Activated T-cell treated with anti-CD3 and anti-CD28 coated beads for 24 hours (primary cell): ENCODE results near the gene PKNOX2.

Source experiments
- DNase-seq: peaks from one replicate; pipeline ENCODE4 v3.0.0-alpha.2; 2020; ENCODE audit warnings: low read depth

PKNOX2 gene

DNA sequence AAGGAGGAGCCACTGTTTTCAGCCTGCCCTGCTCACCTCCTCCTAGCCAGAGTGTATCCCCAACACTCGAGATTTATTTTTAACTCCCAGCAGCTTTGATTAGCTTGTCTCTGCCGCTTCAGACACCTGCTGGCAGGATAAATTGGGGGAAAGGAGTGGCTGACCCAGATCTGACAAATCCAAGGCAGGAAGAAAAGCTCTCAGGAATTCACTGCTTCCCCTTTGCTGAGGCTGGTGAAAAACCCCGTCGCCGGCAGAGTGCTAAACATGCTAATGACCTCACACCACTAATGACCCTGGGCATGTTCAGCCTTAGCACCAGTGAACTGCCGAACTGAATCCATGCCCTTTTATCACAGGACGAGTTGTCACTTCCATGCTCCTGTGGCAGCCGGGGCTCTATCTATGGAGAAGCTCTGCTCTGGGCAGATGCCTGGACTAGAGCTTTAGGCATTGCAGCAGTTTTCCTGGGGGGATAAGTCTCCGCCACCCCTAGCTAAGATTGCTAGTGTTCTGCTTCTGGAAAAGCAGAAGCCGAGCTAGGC lies 279.3 kb downstream of the PKNOX2 start:
- DNase-seq, result no peak

DNA sequence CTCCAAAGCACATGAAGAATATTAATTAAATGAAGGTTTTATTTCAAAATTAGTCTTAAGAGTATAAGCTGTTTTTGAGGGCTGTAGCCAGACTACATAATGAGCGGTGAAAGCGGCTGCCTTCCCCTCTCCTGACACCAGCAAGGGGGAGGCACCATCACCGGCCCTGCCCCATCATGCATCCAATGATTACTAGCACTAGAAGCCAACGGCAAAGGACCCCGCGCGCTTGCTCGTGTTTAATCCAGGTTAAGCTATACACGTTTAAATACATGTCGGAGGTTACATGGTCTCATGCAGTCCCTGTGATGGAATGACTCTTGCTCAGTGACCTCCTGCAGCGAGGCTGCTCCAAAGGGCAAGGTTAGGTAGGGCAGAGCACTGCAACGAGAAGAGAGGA lies 281.2 kb downstream of the PKNOX2 start:
- no peak for DNase-seq

DNA sequence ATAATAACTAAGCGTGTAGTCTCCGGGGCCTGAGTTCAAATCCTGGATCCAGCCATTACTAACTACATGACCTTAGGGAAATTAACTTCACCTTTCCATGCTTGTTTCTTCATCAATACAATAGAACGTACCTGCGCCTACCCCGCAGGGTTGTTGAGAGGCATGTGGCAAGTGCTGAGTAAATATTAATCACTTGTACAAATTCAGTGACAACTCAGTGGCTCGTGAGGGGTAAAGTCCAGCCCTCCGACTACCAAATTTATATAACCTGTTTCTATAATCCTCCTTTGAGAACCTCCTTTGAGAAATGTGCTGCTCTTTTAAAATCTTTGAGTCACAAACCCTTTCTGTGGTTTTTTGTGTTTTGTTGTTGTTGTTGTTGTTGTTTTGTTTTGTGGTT lies 281.7 kb downstream of the PKNOX2 start:
- no peak for DNase-seq

DNA sequence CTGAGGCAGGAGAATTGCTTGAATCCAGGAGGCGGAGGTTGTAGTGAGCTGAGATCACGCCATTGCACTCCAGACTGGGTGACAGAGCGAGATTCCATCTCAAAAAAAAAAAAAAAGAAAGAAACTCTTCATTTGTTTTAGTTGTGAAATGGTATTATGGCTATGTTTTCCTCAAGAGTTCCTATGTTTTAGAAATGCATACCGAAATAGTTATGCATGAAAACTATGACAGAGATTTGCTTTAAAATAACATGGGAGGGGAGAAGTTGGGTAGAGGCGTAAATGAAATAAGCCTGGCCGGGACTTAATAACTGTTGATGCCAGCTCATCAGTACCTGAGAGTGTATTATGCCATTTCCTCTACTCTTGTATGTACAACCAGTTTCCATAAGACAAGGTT lies 283.2 kb downstream of the PKNOX2 start:
- no peak for DNase-seq

DNA sequence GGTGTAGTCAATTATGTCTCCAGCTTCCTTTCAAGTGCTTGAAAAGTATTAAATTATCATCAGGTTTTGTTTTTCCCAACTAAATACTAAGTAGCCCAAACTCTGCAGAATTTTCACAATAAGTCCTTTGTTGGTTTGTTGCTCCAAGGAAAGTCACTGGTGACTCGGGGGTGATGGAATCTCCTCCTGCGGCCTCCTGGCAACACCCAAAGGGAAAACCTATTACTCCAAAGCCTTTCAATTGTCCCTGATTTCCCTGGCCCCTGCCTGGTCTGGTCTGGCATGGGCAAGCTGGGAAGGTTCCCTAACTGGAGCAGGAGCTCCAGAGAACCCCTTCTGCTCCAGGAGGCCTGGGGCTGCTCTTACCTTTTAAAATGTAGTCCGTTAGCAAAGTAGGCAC lies 283.6 kb downstream of the PKNOX2 start:
- no peak for DNase-seq

DNA sequence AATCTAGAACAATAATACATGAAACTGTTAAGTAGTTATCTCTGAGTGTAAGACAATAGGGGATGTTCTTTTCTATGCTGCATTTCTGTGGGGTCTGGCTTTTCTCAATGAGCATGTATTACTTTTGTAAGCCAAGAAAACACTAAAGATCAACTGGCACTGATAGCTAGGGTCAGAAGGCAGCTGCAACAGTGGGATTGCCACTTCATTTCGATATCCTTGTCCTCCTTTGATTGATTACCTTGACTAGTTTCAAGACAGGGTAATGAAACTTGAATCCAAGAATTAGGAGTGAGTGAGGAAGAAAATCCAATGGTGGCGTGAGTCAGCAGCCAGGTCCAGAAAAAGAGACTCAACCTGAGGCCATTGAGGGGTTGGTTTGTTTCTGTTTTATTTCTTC lies 285.0 kb downstream of the PKNOX2 start:
- no peak for DNase-seq

DNA sequence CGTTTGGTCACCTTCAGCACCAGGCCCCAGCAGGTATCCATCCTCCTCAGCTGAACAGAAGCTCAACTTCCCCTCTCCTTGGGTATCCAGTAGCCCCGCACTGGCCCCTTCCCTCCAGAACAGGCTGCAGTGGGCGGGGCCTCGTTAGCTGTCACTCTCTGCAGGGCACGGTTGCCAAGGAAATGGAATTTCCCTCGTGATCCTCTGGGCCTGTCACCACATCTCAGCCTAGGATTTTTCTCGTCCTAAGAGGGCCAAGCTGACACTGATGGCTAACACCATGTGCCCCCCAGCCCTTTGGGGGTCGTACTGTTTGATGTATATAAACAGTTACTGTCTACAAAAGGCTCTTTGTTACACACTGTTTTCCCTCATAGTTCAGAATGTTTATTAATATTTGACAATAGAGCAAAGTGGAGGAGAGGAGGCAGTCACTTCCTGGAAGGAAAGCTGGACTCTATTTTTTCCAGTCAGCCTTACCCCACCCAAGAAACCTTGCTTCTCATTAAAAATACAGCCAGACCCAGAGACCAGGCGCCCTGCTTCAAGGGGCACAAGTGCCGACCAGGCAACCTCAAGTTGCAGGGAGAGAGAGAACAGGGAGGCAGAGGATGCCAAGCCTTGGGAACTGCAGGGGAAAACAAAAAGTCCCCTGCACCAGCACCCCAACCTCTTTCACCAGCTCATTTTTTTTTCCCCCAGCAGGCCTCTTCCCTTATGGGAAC lies 287.0 kb downstream of the PKNOX2 start:
- no peak for DNase-seq

DNA sequence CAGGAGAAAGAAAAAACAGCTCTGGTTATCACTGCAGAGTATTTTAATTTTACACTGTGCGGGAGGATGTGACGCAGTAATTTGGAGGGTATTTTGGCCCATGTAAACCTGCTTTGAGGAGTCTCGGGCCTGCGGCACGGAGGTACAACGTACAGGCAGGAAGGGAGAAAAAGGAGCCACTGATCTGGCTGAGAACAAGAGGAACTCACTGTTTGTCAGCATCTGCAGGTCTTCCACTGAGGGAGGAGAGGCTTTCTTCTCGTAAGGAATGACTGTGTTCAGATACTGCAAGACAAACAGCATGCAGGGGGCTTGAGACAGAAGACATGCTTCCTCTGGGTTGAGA lies 287.5 kb downstream of the PKNOX2 start:
- DNase-seq, result no peak

DNA sequence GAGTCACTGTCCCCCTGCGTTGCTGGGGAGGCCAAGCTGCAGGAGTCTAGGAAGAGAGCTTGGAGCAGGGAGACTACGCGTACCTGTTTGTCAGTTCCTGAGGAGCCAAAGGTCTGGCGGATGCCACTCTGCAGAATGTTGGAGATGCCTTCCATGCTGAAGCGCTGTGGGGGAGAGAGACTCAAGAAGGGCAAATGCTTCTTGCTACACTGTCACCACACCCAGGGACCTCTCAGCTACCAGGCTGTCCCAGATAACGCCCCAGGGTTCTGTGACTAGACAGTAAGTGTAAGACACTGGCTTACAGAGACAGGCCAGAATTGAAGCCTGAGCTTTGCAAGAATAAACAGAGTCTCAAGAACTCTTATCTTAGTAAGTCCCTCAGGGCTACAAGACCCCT lies 289.5 kb downstream of the PKNOX2 start:
- no peak for DNase-seq

DNA sequence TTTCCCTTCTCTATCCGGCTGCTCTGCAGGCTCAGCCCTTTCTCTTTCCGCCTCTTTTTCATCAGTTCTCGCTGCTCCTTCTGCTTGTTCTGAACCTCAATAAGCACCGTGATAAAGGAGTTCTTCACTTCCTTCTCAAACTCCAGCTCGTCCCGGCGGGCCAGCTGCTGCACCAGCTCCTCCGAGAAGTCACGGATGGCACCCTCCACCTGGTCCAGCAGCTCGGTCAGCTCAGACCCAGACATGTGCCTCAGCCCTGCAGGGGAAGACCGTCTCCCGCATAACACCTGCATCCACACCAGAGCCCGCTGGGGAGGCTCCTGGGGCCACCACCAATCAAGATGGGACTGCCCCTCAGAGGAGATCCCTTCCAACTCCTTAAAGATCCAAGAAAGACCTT lies 291.3 kb downstream of the PKNOX2 start:
- DNase-seq, result no peak

DNA sequence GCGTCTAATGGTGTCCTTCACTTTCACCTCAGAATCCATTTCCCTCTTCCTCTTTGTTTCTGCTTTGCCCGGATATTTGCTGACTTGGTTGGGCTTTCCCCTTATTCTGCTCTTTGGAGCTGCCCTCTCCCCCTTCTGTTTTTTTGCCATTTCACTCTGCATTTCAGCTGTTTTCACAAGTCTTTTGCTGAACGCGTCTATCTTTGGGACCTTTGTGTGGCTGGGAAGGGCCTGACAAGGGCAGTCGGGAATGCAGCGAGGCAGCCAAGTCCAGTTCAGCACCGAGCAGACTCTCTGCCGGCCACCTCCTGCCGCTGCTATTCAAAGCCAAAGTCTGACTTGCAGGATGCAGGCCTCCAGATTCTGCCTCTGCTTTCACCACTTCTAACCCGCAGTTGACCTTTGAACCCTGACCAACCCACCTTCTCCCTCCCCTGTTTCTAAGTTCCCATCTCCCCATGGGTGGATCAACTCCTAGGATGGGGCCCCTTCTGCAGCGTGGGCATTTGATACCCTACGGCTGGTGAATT lies 293.3 kb downstream of the PKNOX2 start:
- no peak for DNase-seq

DNA sequence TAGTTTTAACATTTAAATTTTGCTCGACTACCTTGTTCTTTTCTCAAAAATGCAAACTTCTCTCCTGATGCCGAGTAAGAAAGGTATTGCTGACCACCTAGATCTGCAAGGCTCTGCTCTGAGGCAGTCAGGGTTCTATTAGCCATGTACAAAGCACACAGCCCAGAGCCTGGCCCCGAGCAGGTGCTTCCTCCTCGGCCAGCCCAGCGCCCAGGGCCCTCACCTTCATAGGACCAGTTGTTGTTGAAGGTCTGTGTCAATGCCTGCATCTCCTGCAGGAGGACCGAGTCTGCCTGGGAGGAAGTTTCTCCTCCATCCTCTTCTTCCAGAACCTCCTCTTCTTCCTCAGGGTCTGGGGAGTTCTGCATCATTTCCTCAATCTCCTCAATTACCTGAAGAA lies 295.7 kb downstream of the PKNOX2 start:
- no peak for DNase-seq

DNA sequence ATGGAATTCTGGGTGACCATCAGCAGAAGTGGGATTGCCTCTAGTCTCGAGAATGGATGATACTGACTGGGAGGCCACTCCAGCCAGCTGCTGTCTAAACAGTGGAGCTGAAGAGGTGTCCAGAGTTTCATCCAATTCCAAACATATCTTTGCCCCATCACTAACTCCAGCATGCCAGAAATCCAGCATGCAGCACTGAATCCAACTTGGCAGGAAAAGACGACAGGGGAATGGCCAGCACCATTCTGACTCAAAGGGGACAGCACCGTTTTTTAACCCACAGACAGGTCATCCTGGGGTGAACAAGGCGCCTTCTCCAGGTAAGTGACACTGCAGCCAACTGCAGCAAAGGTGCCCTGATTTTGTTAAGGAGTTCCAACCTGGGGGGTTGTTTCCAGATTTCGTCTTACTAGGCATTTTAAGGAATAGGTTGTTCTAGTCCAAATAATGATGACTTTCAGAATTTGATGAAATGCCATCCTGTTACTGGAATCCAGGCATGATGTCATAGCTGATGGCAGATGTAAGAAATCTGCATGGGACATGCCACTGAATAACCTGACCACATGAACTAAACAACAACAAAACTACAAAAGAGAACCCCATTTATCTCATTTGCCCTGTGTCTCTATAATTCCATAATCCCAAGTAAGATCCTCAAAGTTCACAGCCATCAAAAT lies 299.2 kb downstream of the PKNOX2 start:
- DNase-seq, result no peak

DNA sequence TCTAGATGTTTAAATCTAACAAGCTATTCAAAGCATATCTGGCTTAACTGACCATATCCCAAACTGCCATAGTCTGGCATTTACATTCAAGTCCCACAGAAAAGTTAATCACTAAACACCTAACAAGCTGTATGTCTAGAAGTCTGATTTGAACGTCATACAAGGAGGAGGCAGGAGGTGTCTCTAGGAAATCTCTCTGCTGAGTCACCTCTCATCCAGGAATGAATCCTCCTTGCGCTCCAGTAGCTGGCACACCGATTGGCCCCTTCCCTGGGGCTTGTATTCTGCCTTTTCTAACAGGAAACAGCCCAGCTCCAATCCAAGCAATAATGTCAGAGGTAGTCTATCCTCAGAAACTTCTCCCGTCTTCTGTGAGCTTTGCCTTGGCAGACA lies 299.7 kb downstream of the PKNOX2 start:
- no peak for DNase-seq

DNA sequence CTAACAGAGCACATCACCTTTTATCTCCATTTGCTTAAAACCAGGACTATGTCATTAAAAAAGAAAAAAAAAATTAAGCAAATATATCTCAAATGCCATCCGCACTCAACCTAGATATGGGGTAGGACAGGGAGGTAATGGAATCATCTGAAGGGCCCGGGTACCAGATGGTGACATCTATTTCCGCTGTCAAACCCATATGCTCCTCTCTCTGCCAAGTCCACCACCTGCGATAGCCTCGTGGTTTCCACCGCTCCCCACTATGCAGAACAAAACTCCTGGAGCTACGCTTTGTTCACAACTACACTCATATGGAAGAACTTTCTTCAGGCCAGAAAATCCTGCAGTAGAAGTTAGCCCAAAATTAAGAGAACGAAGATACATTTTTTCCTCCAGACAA lies 300.1 kb downstream of the PKNOX2 start:
- DNase-seq, result no peak

DNA sequence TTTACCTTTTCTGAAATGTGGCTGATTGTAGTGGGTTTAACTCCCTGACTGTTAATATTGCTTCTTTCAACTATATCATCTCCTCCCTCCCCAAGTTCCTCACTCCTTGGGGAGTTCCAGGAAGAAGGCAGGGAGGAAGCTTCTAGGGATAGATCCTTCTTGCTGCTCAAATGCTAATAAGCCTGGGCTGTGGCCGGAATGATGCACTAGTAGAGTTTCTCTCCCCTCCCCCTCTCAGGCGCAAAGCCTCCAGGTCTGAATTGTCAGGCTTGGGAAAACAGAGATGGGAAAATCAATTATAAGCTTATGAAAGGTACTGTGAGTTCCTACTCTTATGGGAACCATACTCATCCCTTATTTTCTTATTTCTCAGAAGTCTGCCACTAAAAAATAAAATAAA lies 300.7 kb downstream of the PKNOX2 start:
- no peak for DNase-seq

DNA sequence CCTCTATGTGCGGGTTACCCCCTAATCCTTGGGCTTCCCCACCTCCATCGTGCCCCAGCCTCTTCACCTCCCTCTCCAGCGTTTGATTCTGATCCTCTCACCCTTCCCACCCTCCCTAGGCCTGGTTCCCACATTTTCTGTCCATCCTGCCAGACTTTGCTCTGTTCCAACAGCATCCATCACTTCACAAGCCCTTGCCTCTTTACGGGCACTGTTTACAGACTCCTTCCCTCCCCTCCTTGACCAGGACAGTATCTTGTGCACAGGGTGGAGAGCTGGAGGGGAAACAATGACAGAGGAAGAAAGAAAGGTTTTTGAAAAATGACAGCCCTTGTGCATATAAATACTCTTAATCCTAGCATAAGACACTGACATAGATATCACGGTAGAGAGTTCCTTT lies 301.1 kb downstream of the PKNOX2 start:
- DNase-seq, result no peak

DNA sequence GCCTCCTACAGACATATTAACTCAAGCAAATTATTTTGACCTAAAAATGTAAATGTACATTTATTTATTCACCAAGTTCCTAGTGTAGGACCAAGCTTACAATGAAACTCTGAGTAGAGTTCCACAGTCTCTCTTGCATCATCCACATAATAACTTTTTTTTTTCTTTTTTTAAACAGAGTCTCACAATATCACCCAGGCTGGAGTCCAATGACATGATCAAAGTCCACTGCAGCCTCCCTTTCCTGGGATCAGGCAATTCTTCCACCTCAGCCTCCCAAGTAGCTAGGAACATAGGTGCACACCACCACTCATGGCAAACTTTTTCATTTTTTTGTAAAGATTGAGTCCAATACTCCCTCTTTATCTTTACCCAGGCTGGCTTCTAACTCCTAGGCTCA lies 303.5 kb downstream of the PKNOX2 start:
- DNase-seq, result no peak

DNA sequence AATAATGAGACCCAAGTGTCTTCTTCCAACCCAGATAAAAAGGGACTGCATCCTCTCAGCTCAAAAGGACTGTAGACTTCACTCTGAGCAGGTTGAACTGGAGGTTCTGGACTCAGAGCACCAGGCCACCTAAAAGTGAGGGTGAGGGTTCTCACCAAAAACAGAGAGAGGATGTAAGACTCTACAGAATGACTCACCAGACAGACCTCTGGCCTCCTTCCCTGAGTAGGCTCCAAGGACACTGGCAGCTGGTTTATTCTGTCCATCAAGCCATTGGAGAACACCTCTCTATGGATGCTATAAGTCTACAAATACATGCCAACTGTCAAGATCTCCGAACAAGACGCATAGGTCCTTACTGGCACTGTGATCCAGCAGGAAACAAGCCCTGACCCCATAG lies 304.3 kb downstream of the PKNOX2 start:
- no peak for DNase-seq

DNA sequence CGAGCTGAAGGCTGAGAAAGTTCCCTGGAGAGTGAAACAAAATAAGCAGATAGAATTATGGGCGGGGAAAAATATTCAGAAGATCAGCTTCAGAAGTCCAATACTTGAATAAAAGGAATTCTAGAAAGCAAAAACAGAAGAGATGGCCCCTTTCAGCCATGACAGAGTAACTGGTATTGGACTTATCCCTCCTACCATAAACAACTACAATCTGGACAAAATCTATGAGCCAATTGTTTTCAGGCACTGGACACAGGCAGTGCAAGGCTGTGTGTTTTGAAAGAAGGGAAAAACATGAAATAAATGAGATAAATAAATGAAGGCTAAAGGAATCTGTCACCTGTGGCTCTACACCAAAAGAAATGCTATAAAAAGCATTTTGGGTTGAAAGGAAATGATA lies 305.8 kb downstream of the PKNOX2 start:
- no peak for DNase-seq

DNA sequence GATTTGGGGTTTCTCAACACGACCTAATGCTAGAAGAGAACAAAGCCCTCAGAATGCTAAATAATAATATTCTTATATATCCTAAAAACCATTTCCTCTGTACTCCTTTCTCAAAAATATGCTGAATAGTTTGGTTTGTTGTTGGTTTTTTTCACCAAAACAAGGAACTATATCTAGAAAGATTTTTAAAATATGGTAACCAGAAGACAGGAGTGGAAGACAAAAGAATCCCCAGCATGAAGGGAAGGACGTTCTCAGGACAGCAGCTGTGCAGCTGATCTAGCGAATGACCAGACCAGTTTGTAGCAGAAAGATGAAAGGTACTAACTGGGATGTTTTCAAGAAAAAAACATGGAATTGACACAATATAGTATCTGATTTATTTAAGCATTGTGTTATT lies 312.2 kb downstream of the PKNOX2 start:
- DNase-seq, result no peak

DNA sequence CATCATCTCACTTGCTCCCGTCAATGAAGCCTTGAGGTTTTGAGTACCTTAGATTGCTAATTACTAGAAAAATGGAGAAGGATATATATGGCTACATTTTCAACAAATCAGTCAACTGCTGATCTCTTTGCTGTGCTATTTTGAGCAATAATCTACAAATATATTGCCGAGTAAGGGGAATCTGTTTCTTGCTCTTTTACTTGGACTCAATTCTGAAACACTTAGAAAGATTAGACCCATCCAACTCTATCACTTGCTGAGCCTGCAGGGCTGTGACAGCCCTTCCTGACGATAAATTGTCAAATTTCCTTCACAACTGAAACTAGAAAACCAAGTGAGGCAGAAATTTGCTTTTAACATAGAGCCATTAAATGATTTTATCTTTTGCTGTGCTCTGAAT lies 314.6 kb downstream of the PKNOX2 start:
- DNase-seq, result no peak

DNA sequence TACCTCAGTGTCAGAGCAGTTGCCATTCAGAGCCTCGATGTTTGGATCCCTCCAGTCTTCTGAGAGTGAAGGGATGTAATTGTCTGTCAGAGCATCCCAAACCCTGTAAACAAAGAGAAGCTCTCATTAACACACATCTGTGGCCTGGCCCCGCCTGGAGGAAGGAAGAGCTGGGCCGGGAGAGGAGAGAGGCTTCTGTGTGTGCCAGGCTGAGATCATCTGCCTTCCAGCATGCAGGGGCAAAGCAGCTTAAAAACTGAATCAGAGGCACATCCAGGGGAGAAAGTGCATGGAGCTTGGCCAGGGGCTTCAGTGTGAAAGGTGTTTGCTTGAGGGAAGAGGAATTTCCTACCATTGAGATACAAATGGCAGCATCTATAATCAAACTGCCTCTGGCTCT lies 317.0 kb downstream of the PKNOX2 start:
- no peak for DNase-seq
